SK-N-SH (cell line): Measurements from ENCODE around the gene ZNF25. TPM values are rescaled to one million over a fixed set of nuclear protein-coding genes. Genes with fewer than 3 reads are reported as not detected.

ENCODE experiments used
- CTCF ChIA-PET: fragments of 300-600, 350-600 bp; formaldehyde crosslinking; extraction: SDS; loops from one replicate; lab custom pipeline; 2021; lab: Yijun Ruan, JAX
- POLR2A ChIA-PET: fragments of 350-600 bp; sonication (Branson Sonifier 250); formaldehyde crosslinking; extraction: SDS; loops from one replicate; lab custom pipeline; 2020; ENCODE audit warnings: antibody characterized with exemption, inconsistent platforms; lab: Yijun Ruan, JAX
- DNase-seq: peaks from one replicate; pipeline ENCODE4 v3.0.0; 2012
- H2AFZ ChIP-seq: fragments of 200-600 bp; sonication (generic); 2 replicates; pipeline ENCODE4 v1.8.1; 2016; ENCODE audit warnings: antibody characterized with exemption, mild to moderate bottlenecking, low read depth
- H3F3A ChIP-seq: fragments of 200-600 bp; sonication (generic); replicated peaks from 2 replicates; pipeline ENCODE3; 2016; ENCODE audit warnings: antibody characterized with exemption, mild to moderate bottlenecking; ENCODE audit not compliant: insufficient read depth
- H3K27ac ChIP-seq, 2 experiments: fragments of 200-500 bp in 1 of 2; fragments of 200-600 bp in 1 of 2; sonication (Bioruptor generic) in 1 of 2; sonication (generic), shearing (Covaris generic) in 1 of 2; 2 replicates each; pipeline versions ENCODE4 v1.5.1 to v1.6.1; 2014 to 2016; ENCODE audit warnings: low read depth in 2 of 2, inconsistent platforms in 1 of 2, low read length in 1 of 2, mild to moderate bottlenecking in 1 of 2, mixed read lengths in 1 of 2
- H3K27me3 ChIP-seq: fragments of 200-600 bp; sonication (generic), shearing (Covaris generic); 2 replicates; pipeline ENCODE4 v1.6.1; 2016; ENCODE audit warnings: mixed run types; ENCODE audit not compliant: insufficient read depth
- H3K36me3 ChIP-seq, 2 experiments: fragments of 200-500 bp in 1 of 2; fragments of 200-600 bp in 1 of 2; sonication (Bioruptor generic) in 1 of 2; sonication (generic) in 1 of 2; replicated peaks in 1 of 2; 2 replicates each; pipeline versions ENCODE3 to v1.5.1; 2014 to 2016; ENCODE audit warnings: low read length in 1 of 2, mild to moderate bottlenecking in 1 of 2; ENCODE audit not compliant: insufficient read depth in 2 of 2, control insufficient read depth in 1 of 2
- H3K4me1 ChIP-seq, 2 experiments: fragments of 200-500 bp in 1 of 2; fragments of 200-600 bp in 1 of 2; sonication (Bioruptor generic) in 1 of 2; sonication (generic), shearing (Covaris generic) in 1 of 2; 2 replicates each; pipeline versions ENCODE4 v1.5.1 to v1.6.1; 2014 to 2016; ENCODE audit warnings: low read depth in 1 of 2, low read length in 1 of 2, mixed run types in 1 of 2; ENCODE audit not compliant: insufficient read depth in 2 of 2, control insufficient read depth in 1 of 2
- H3K4me2 ChIP-seq: fragments of 200-600 bp; sonication (generic), shearing (Covaris generic); 2 replicates; pipeline ENCODE4 v1.6.1; 2017; ENCODE audit warnings: mixed run types
- H3K4me3 ChIP-seq, 2 experiments: fragments of 200-500 bp in 1 of 2; fragments of 200-600 bp in 1 of 2; sonication (Bioruptor generic) in 1 of 2; sonication (generic), shearing (Covaris generic) in 1 of 2; 2 replicates each; pipeline versions ENCODE4 v1.5.1 to v1.8.1; 2014 to 2016; ENCODE audit warnings: low read depth in 2 of 2, inconsistent platforms in 1 of 2, low read length in 1 of 2, mild to moderate bottlenecking in 1 of 2, mixed read lengths in 1 of 2, moderate library complexity in 1 of 2
- H3K79me2 ChIP-seq: fragments of 200-600 bp; sonication (generic); 2 replicates; pipeline ENCODE4 v1.8.1; 2017; ENCODE audit warnings: mild to moderate bottlenecking; ENCODE audit not compliant: insufficient read depth
- H3K9ac ChIP-seq: fragments of 200-600 bp; sonication (generic); 2 replicates; pipeline ENCODE4 v1.6.1; 2017; ENCODE audit warnings: mixed run types
- H3K9me2 ChIP-seq: fragments of 200-600 bp; sonication (generic); 2 replicates; pipeline ENCODE4 v1.6.1; 2017; ENCODE audit warnings: mixed run types
- H3K9me3 ChIP-seq: fragments of 200-600 bp; sonication (generic); 2 replicates; pipeline ENCODE4 v1.6.1; 2017; ENCODE audit warnings: mixed run types, mild to moderate bottlenecking, moderate library complexity
- H4K20me1 ChIP-seq: fragments of 200-600 bp; sonication (generic); 2 replicates; pipeline ENCODE4 v1.6.1; 2017; ENCODE audit warnings: mild to moderate bottlenecking, mixed run types; ENCODE audit not compliant: insufficient read depth
- CHD2 ChIP-seq: fragments of 150-350 bp; IDR thresholded peaks from 2 replicates; pipeline ENCODE4 v1.6.1; 2018; ENCODE audit warnings: low read length; ENCODE audit not compliant: partially characterized antibody
- ELF1 ChIP-seq: IDR thresholded peaks from 2 replicates; pipeline ENCODE4 v1.4.0; 2012
- EZH2phosphoT487 ChIP-seq: fragments of 200-600 bp; sonication (generic); IDR thresholded peaks from 2 replicates; pipeline ENCODE4 v1.6.1; 2017; ENCODE audit warnings: low read depth, mixed run types, mild to moderate bottlenecking, antibody characterized with exemption, moderate library complexity, borderline replicate concordance
- FOSL2 ChIP-seq: IDR thresholded peaks from 2 replicates; pipeline ENCODE4 v1.4.0; 2012; ENCODE audit warnings: low read depth, mild to moderate bottlenecking, moderate library complexity, borderline replicate concordance
- FOXJ3 ChIP-seq: sonication (generic); formaldehyde crosslinking; IDR thresholded peaks from 2 replicates; pipeline ENCODE4 v1.5.1; 2020; ENCODE audit warnings: mild to moderate bottlenecking, missing genetic modification reagents
- MXI1 ChIP-seq: IDR thresholded peaks from 2 replicates; pipeline ENCODE4 v1.6.1; 2012; ENCODE audit warnings: mild to moderate bottlenecking, low read depth, low read length, improper control_type of control experiment
- NFIC ChIP-seq: IDR thresholded peaks from 2 replicates; pipeline ENCODE4 v1.4.0; 2012; ENCODE audit warnings: borderline replicate concordance
- RAD21 ChIP-seq: IDR thresholded peaks from 2 replicates; pipeline ENCODE4 v1.6.1; 2012; ENCODE audit warnings: mild to moderate bottlenecking, low read length
- RXRA ChIP-seq: IDR thresholded peaks from 2 replicates; pipeline ENCODE4 v1.4.0; 2012; ENCODE audit warnings: low read depth, mild to moderate bottlenecking, borderline replicate concordance
- SIN3A ChIP-seq: IDR thresholded peaks from 2 replicates; pipeline ENCODE4 v1.6.1; 2012; ENCODE audit warnings: low read depth, mild to moderate bottlenecking, low read length, moderate library complexity, borderline replicate concordance
- TCF12 ChIP-seq: IDR thresholded peaks from 2 replicates; pipeline ENCODE4 v1.4.0; 2012
- TEAD4 ChIP-seq: IDR thresholded peaks from 2 replicates; pipeline ENCODE4 v1.4.0; 2012; ENCODE audit warnings: mild to moderate bottlenecking, borderline replicate concordance; ENCODE audit not compliant: insufficient read depth
- WGBS: methylation state at CpG from one replicate; pipeline ENCODE4 v1.1.6; 2017; ENCODE audit warnings: low lambda C conversion rate; 5-methylcytosine and 5-hydroxymethylcytosine counted together
- polyA plus RNA-seq, 3 experiments: library from polyadenylated mRNA; depleted of rRNA; stranded (reverse); fragments of >200 nt; gene quantifications; 2 replicates each; pipeline ENCODE4 v1.2.3, GENCODE V29; 2012
- TF ChIP-seq, protein P1 (sequence below): fragments of 200-600 bp; sonication (generic); IDR thresholded peaks from 2 replicates; pipeline ENCODE4 v1.6.1; 2017; ENCODE audit warnings: antibody characterized with exemption, mild to moderate bottlenecking, moderate library complexity
- TF ChIP-seq, protein P2 (sequence below): fragments of 150-350 bp; IDR thresholded peaks from 2 replicates; pipeline ENCODE4 v1.6.1; 2017; ENCODE audit warnings: antibody characterized with exemption, low read length, low read depth, borderline replicate concordance
- TF ChIP-seq, protein P3 (sequence below): IDR thresholded peaks from 2 replicates; pipeline ENCODE4 v1.6.1; 2012; ENCODE audit warnings: mild to moderate bottlenecking, low read depth, low read length, moderate library complexity

Gene ZNF25
- polyA plus RNA-seq, 1 of the 3 experiments (the other 2 are of a cell fraction), result 3.6 TPM

DNA sequence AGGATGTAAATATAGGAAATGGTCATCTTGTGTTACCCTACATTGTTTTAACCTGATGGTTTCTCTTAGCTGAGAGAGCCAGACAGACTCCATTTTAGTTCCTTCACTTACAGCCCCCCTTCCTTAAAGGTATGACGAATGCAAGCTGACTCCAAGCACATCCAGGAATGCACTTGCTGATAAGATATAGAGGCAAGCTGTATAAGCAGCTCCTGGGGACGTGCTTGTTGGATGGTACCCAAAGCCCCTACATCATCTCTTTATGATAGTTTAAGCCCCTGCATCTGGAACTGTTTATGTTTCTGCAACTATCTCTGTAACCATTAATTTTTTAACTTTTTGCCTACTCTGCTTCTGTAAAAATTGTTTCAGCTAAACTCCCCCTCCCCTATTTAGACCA lies 41.7 kb downstream of the ZNF25 start:
- H3K9me3 ChIP-seq, result no peaks in the 10 kb centered on the region
- CTCF ChIA-PET, result interaction anchor here (0.6 kb wide), 1 partner anchor 23 kb away, joined by 3 read pairs; no protein-coding TSS in a partner anchor
- 14% methylated on average over 2 of the region's 2 CpGs for WGBS
- no peak for DNase-seq
- H3K4me3 ChIP-seq, result no peak overlapping the region
- H3K4me1 ChIP-seq, result no peaks in the 10 kb centered on the region
- no peaks in the 10 kb centered on the region for H3F3A ChIP-seq
- no peaks in the 10 kb centered on the region for H3K36me3 ChIP-seq
- no peaks in the 10 kb centered on the region for H3K79me2 ChIP-seq
- no peaks in the 10 kb centered on the region for H3K9me2 ChIP-seq
- H3K4me2 ChIP-seq, result no peak overlapping the region
- H3K27me3 ChIP-seq, result no peaks in the 10 kb centered on the region
- no peak overlapping the region for H2AFZ ChIP-seq
- POLR2A ChIA-PET, result no interaction called here
- H3K27ac ChIP-seq, result no peak overlapping the region
- TF ChIP-seq, protein P1, sequence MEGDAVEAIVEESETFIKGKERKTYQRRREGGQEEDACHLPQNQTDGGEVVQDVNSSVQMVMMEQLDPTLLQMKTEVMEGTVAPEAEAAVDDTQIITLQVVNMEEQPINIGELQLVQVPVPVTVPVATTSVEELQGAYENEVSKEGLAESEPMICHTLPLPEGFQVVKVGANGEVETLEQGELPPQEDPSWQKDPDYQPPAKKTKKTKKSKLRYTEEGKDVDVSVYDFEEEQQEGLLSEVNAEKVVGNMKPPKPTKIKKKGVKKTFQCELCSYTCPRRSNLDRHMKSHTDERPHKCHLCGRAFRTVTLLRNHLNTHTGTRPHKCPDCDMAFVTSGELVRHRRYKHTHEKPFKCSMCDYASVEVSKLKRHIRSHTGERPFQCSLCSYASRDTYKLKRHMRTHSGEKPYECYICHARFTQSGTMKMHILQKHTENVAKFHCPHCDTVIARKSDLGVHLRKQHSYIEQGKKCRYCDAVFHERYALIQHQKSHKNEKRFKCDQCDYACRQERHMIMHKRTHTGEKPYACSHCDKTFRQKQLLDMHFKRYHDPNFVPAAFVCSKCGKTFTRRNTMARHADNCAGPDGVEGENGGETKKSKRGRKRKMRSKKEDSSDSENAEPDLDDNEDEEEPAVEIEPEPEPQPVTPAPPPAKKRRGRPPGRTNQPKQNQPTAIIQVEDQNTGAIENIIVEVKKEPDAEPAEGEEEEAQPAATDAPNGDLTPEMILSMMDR, result no peak
- TF ChIP-seq, protein P2, sequence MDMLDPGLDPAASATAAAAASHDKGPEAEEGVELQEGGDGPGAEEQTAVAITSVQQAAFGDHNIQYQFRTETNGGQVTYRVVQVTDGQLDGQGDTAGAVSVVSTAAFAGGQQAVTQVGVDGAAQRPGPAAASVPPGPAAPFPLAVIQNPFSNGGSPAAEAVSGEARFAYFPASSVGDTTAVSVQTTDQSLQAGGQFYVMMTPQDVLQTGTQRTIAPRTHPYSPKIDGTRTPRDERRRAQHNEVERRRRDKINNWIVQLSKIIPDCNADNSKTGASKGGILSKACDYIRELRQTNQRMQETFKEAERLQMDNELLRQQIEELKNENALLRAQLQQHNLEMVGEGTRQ, result no peak
- no peak for TF ChIP-seq TEAD4
- no peak for TF ChIP-seq EZH2phosphoT487
- no peak for TF ChIP-seq ELF1
- TF ChIP-seq RAD21, result no peak
- no peak for TF ChIP-seq FOXJ3 (CRISPR knock-in tag)
- TF ChIP-seq TCF12, result no peak
- no peak for TF ChIP-seq RXRA
- no peak for TF ChIP-seq FOSL2
- no peak for TF ChIP-seq CHD2
- no peak for TF ChIP-seq MXI1
- TF ChIP-seq NFIC, result no peak
- TF ChIP-seq, protein P3, sequence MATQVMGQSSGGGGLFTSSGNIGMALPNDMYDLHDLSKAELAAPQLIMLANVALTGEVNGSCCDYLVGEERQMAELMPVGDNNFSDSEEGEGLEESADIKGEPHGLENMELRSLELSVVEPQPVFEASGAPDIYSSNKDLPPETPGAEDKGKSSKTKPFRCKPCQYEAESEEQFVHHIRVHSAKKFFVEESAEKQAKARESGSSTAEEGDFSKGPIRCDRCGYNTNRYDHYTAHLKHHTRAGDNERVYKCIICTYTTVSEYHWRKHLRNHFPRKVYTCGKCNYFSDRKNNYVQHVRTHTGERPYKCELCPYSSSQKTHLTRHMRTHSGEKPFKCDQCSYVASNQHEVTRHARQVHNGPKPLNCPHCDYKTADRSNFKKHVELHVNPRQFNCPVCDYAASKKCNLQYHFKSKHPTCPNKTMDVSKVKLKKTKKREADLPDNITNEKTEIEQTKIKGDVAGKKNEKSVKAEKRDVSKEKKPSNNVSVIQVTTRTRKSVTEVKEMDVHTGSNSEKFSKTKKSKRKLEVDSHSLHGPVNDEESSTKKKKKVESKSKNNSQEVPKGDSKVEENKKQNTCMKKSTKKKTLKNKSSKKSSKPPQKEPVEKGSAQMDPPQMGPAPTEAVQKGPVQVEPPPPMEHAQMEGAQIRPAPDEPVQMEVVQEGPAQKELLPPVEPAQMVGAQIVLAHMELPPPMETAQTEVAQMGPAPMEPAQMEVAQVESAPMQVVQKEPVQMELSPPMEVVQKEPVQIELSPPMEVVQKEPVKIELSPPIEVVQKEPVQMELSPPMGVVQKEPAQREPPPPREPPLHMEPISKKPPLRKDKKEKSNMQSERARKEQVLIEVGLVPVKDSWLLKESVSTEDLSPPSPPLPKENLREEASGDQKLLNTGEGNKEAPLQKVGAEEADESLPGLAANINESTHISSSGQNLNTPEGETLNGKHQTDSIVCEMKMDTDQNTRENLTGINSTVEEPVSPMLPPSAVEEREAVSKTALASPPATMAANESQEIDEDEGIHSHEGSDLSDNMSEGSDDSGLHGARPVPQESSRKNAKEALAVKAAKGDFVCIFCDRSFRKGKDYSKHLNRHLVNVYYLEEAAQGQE, result no peak
- no peak for TF ChIP-seq SIN3A
- no peak overlapping the region for H3K9ac ChIP-seq
- no peaks in the 10 kb centered on the region for H4K20me1 ChIP-seq
